ENCODE measurements around the gene GALNT13. TPM values are rescaled to one million over a fixed set of nuclear protein-coding genes. Genes with fewer than 3 reads are reported as not detected.
A peak's percentile ranks its signal among the peaks of the same experiment; 100 is the strongest.

GALNT13 gene
- polyA plus RNA-seq, 2 of the 4 experiments (the other 2 are of a cell fraction) = 12.1 to 15.6 TPM

- H3K4me1 ChIP-seq = peaks cover 22% of the 10 kb centered on the region; the same call in 2 of the 3 replicates
- peak overlapping the region; percentile 87 to 94; a peak in 5 of 6 replicates for H3K27ac ChIP-seq
- FAIRE-seq = no peak
- ChIA-PET POLR2A (no interaction called here), CTCF (interaction anchor here (0.6 to 2.0 kb wide), 6 partner anchors 79 to 502 kb away, joined by 3 to 14 read pairs (median 3); no protein-coding TSS in a partner anchor)
- peak overlapping the region; percentile 97 for H3K4me2 ChIP-seq
- TF ChIP-seq FOSL2 (IDR thresholded peaks at IDR 0.05) = no peak
- TF ChIP-seq FOSL2 (CRISPR knock-in tag; IDR thresholded peaks at IDR 0.05) = no peak
- TF ChIP-seq ESRRA (IDR thresholded peaks at IDR 0.05; ENCODE audit: borderline replicate concordance, low read length) = no peak
- TF ChIP-seq NR3C1 (IDR thresholded peaks at IDR 0.05) = no peak
- no peak for TF ChIP-seq CHD2 (IDR thresholded peaks at IDR 0.05; ENCODE audit: low read length, partially characterized antibody)
- no peak for TF ChIP-seq HEYL (CRISPR knock-in tag; IDR thresholded peaks at IDR 0.05)
- peak; percentile 25 to 28; a peak in 1 of 5 replicates for TF ChIP-seq RAD21 (conservative IDR thresholded peaks at IDR 0.05 in 1 of 2, IDR thresholded peaks at IDR 0.05 in 1 of 2)
- peak; percentile 74 for TF ChIP-seq REST (IDR thresholded peaks at IDR 0.05)
- TF ChIP-seq EP300 (IDR thresholded peaks at IDR 0.05) = no peak
- no peak for TF ChIP-seq HES2 (IDR thresholded peaks at IDR 0.05)
- TF ChIP-seq JUNB (IDR thresholded peaks at IDR 0.05) = no peak
- TF ChIP-seq CBX2 (IDR thresholded peaks at IDR 0.05; ENCODE audit: borderline replicate concordance, low read depth) = no peak
- TF ChIP-seq CTCF (IDR thresholded peaks at IDR 0.05) = peak; percentile 33; the same call in 2 of the 3 replicates
- no peak for TF ChIP-seq ATOH8 (CRISPR knock-in tag; IDR thresholded peaks at IDR 0.05; ENCODE audit: low read depth)
- 0 out of 2 replicates have a peak, but pooled peaks have one; percentile 28 for TF ChIP-seq CHD4 (IDR thresholded peaks at IDR 0.05; ENCODE audit: borderline replicate concordance)
- TF ChIP-seq RFX5 (IDR thresholded peaks at IDR 0.05) = no peak
- no peak for TF ChIP-seq NPAS2 (CRISPR knock-in tag; IDR thresholded peaks at IDR 0.05; ENCODE audit: borderline replicate concordance)
- TF ChIP-seq PBX3 (IDR thresholded peaks at IDR 0.05) = no peak
- TF ChIP-seq, protein P1, sequence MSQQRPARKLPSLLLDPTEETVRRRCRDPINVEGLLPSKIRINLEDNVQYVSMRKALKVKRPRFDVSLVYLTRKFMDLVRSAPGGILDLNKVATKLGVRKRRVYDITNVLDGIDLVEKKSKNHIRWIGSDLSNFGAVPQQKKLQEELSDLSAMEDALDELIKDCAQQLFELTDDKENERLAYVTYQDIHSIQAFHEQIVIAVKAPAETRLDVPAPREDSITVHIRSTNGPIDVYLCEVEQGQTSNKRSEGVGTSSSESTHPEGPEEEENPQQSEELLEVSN (IDR thresholded peaks at IDR 0.05; ENCODE audit: borderline replicate concordance, low read depth) = no peak
- TF ChIP-seq HDAC2 (IDR thresholded peaks at IDR 0.05) = peak; percentile 75; the same call in 1 of the 2 replicates
- peak; percentile 26; the same call in 1 of the 3 replicates for TF ChIP-seq SMC3 (IDR thresholded peaks at IDR 0.05)
- peak overlapping the region; percentile 86 for H3K4me3 ChIP-seq
- ATAC-seq = peak; percentile 4 to 7; a peak in 5 of 6 replicates
- 2% methylated on average over 20 of the region's 36 CpGs for whole genome bisulfite sequencing (ENCODE audit: missing lambda C conversion rate)
- no peaks in the 10 kb centered on the region for H3K9me3 ChIP-seq
- DNase-seq (ENCODE audit: low read depth in 1 of 2, low spot score in 1 of 2) = peak in 1 of 2 experiments; percentile 56
Observed at GRCh38 chr2:153873052-153874048, 1.6 kb downstream of the GALNT13 start.
